ENCODE results near the gene IKZF5.
A peak's percentile ranks its signal among the peaks of the same experiment; 100 is the strongest.

IKZF5 gene

GRCh38 chr10:123024540-123024939 is 15.9 kb upstream of the IKZF5 start:
- no peak overlapping the region for H3K27ac ChIP-seq (ENCODE audit: low read depth, low read length)
- no peaks in the 10 kb centered on the region for H3K79me2 ChIP-seq (ENCODE audit: control insufficient read depth, low read length)
- no peak overlapping the region for H3K4me2 ChIP-seq (ENCODE audit: low read length)

GRCh38 chr10:123021517-123021916 is 12.9 kb upstream of the IKZF5 start:
- no peaks in the 10 kb centered on the region for H3K9me2 ChIP-seq (replicated peaks; ENCODE audit: control insufficient read depth, low read length)

More at GRCh38 chr10:123024540-123024939, 15.9 kb upstream of the IKZF5 start:
- H4K20me1 ChIP-seq (ENCODE audit: control insufficient read depth, insufficient read depth, low read depth, low read length): no peaks in the 10 kb centered on the region
- H3F3A ChIP-seq (ENCODE audit: control insufficient read depth, insufficient read depth): no peaks in the 10 kb centered on the region
- no peak for TF ChIP-seq EZH2phosphoT487 (IDR thresholded peaks at IDR 0.05; ENCODE audit: borderline replicate concordance, low read length)
- TF ChIP-seq CTCF (IDR thresholded peaks at IDR 0.05; ENCODE audit: low read depth, low read length, poor library complexity, severe bottlenecking): no peak
- H3K4me1 ChIP-seq (ENCODE audit: control insufficient read depth, low read length): peaks cover 14% of the 10 kb centered on the region
- H3K9me3 ChIP-seq (ENCODE audit: control insufficient read depth, insufficient read depth, low read length): no peaks in the 10 kb centered on the region
- H3K27me3 ChIP-seq (ENCODE audit: control insufficient read depth, low read length): no peaks in the 10 kb centered on the region
- no peaks in the 10 kb centered on the region for H3K9me2 ChIP-seq (replicated peaks; ENCODE audit: control insufficient read depth, low read length)
- H3K36me3 ChIP-seq (ENCODE audit: control insufficient read depth, low read length): no peaks in the 10 kb centered on the region
- no peak overlapping the region for H3K4me3 ChIP-seq (ENCODE audit: low read length)

GRCh38 chr10:123019941-123020703 is 11.5 kb upstream of the IKZF5 start:
- Histone ChIP-seq H3F3A (ENCODE audit: control insufficient read depth, insufficient read depth) (no peaks in the 10 kb centered on the region), H3K36me3 (ENCODE audit: control insufficient read depth, low read length) (no peaks in the 10 kb centered on the region), H3K27me3 (ENCODE audit: control insufficient read depth, low read length) (no peaks in the 10 kb centered on the region), H3K4me1 (ENCODE audit: control insufficient read depth, low read length) (peaks cover 4% of the 10 kb centered on the region; the same call in 1 of the 2 replicates), H3K4me3 (ENCODE audit: low read length) (no peak overlapping the region), H3K27ac (ENCODE audit: low read depth, low read length) (no peak overlapping the region), H3K79me2 (ENCODE audit: control insufficient read depth, low read length) (no peaks in the 10 kb centered on the region), H3K4me2 (ENCODE audit: low read length) (no peak overlapping the region), H3K9me3 (ENCODE audit: control insufficient read depth, insufficient read depth, low read length) (no peaks in the 10 kb centered on the region), H3K9me2 (replicated peaks; ENCODE audit: control insufficient read depth, low read length) (no peaks in the 10 kb centered on the region), H4K20me1 (ENCODE audit: control insufficient read depth, insufficient read depth, low read depth, low read length) (no peaks in the 10 kb centered on the region)
- no peak for TF ChIP-seq EZH2phosphoT487 (IDR thresholded peaks at IDR 0.05; ENCODE audit: borderline replicate concordance, low read length)

More at GRCh38 chr10:123021517-123021916, 12.9 kb upstream of the IKZF5 start:
- Histone ChIP-seq H3K4me2 (ENCODE audit: low read length) (no peak overlapping the region), H3K79me2 (ENCODE audit: control insufficient read depth, low read length) (no peaks in the 10 kb centered on the region), H3K27me3 (ENCODE audit: control insufficient read depth, low read length) (no peaks in the 10 kb centered on the region), H3K9me3 (ENCODE audit: control insufficient read depth, insufficient read depth, low read length) (no peaks in the 10 kb centered on the region), H3K27ac (ENCODE audit: low read depth, low read length) (no peak overlapping the region), H3K4me1 (ENCODE audit: control insufficient read depth, low read length) (peaks cover 14% of the 10 kb centered on the region), H3F3A (ENCODE audit: control insufficient read depth, insufficient read depth) (no peaks in the 10 kb centered on the region), H3K4me3 (ENCODE audit: low read length) (no peak overlapping the region), H3K36me3 (ENCODE audit: control insufficient read depth, low read length) (no peaks in the 10 kb centered on the region), H4K20me1 (ENCODE audit: control insufficient read depth, insufficient read depth, low read depth, low read length) (no peaks in the 10 kb centered on the region)
- peak; percentile 68 for TF ChIP-seq CTCF (IDR thresholded peaks at IDR 0.05; ENCODE audit: low read depth, low read length, poor library complexity, severe bottlenecking)
- no peak for TF ChIP-seq EZH2phosphoT487 (IDR thresholded peaks at IDR 0.05; ENCODE audit: borderline replicate concordance, low read length)

- Histone ChIP-seq H3K9me2 (replicated peaks; ENCODE audit: control insufficient read depth, low read length) (no peaks in the 10 kb centered on the region), H3K4me2 (ENCODE audit: low read length) (no peak overlapping the region), H3K27me3 (ENCODE audit: control insufficient read depth, low read length) (no peaks in the 10 kb centered on the region), H3K4me3 (ENCODE audit: low read length) (no peak overlapping the region), H3K4me1 (ENCODE audit: control insufficient read depth, low read length) (peaks cover 4% of the 10 kb centered on the region; the same call in 1 of the 2 replicates), H4K20me1 (ENCODE audit: control insufficient read depth, insufficient read depth, low read depth, low read length) (no peaks in the 10 kb centered on the region), H3K9me3 (ENCODE audit: control insufficient read depth, insufficient read depth, low read length) (no peaks in the 10 kb centered on the region), H3K36me3 (ENCODE audit: control insufficient read depth, low read length) (no peaks in the 10 kb centered on the region), H3K79me2 (ENCODE audit: control insufficient read depth, low read length) (no peaks in the 10 kb centered on the region), H3K27ac (ENCODE audit: low read depth, low read length) (no peak overlapping the region), H3F3A (ENCODE audit: control insufficient read depth, insufficient read depth) (no peaks in the 10 kb centered on the region)
- TF ChIP-seq EZH2phosphoT487 (IDR thresholded peaks at IDR 0.05; ENCODE audit: borderline replicate concordance, low read length) (no peak), CTCF (IDR thresholded peaks at IDR 0.05; ENCODE audit: low read depth, low read length, poor library complexity, severe bottlenecking) (no peak)
Measured at GRCh38 chr10:123019264-123019663, 10.7 kb upstream of the IKZF5 start.

Data from DOHH2 (cell line).